PC-9 (cell line): ENCODE measurements around the gene IRF8. TPM values are rescaled to one million over a fixed set of nuclear protein-coding genes. Genes with fewer than 3 reads are reported as not detected.

ENCODE experiments used
- BruUV-seq: library from RNA; stranded (reverse); fragments of 400-500 nt; replicated peaks from 2 replicates; lab custom pipeline; 2021; lab: Mats Ljungman, UMichigan
- CTCF ChIA-PET: fragments of 300-600 bp; sonication (Branson Sonifier 250); formaldehyde crosslinking; loops from one replicate; lab custom pipeline; 2022; ENCODE audit warnings: antibody characterized with exemption; lab: Charles Lee
- POLR2A ChIA-PET: fragments of 300-600 bp; sonication (Branson Sonifier 250); formaldehyde crosslinking; loops from one replicate; lab custom pipeline; 2022; ENCODE audit warnings: antibody characterized with exemption; ENCODE audit not compliant: unreplicated experiment; lab: Charles Lee
- DNase-seq, 2 experiments: peaks; one replicate each; pipeline versions ENCODE4 v3.0.0 to v3.0.0-alpha.2; 2015 to 2022; ENCODE audit warnings: mixed read lengths in 1 of 2
- H2AFZ ChIP-seq: fragments of 200-600 bp; sonication (generic); 2 replicates; pipeline ENCODE4 v1.8.1; 2017; ENCODE audit warnings: antibody characterized with exemption
- H3F3A ChIP-seq: fragments of 200-600 bp; sonication (generic); 2 replicates; pipeline ENCODE4 v1.8.1; 2017; ENCODE audit warnings: antibody characterized with exemption, mild to moderate bottlenecking, low read depth; ENCODE audit not compliant: insufficient read depth
- H3K27ac ChIP-seq: fragments of 200-600 bp; sonication (generic); 2 replicates; pipeline ENCODE4 v1.6.1; 2016; ENCODE audit warnings: mixed run types
- H3K27me3 ChIP-seq: fragments of 200-600 bp; sonication (generic); 2 replicates; pipeline ENCODE4 v1.6.1; 2016; ENCODE audit warnings: low read depth, mixed run types; ENCODE audit not compliant: insufficient read depth
- H3K36me3 ChIP-seq: fragments of 200-600 bp; sonication (generic); 2 replicates; pipeline ENCODE4 v1.6.1; 2016; ENCODE audit warnings: low read depth, mixed run types
- H3K4me1 ChIP-seq: fragments of 200-600 bp; sonication (generic); replicated peaks from 2 replicates; pipeline ENCODE4 v1.6.1; 2016; ENCODE audit warnings: mixed run types; ENCODE audit not compliant: insufficient read depth
- H3K4me2 ChIP-seq: fragments of 200-600 bp; sonication (generic); 2 replicates; pipeline ENCODE4 v1.6.1; 2017; ENCODE audit warnings: mixed run types
- H3K4me3 ChIP-seq: fragments of 200-600 bp; sonication (generic); 2 replicates; pipeline ENCODE4 v1.6.1; 2016; ENCODE audit warnings: mixed run types
- H3K79me2 ChIP-seq: fragments of 200-600 bp; sonication (generic); 2 replicates; pipeline ENCODE4 v1.6.1; 2017; ENCODE audit warnings: low read depth, mixed run types
- H3K9me2 ChIP-seq: fragments of 200-600 bp; sonication (generic); 2 replicates; pipeline ENCODE4 v1.8.1; 2017; ENCODE audit warnings: mild to moderate bottlenecking; ENCODE audit not compliant: insufficient read depth
- H3K9me3 ChIP-seq: fragments of 200-600 bp; sonication (generic); 2 replicates; pipeline ENCODE4 v1.8.1; 2016; ENCODE audit warnings: low read depth; ENCODE audit not compliant: insufficient read depth
- H4K20me1 ChIP-seq: fragments of 200-600 bp; sonication (generic); 2 replicates; pipeline ENCODE4 v1.8.1; 2017; ENCODE audit not compliant: insufficient read depth
- CTCF ChIP-seq: fragments of 200-600 bp; sonication (generic); conservative IDR thresholded peaks from 2 replicates; pipeline ENCODE4 v1.6.1; 2017; ENCODE audit warnings: mixed run types, antibody characterized with exemption, mild to moderate bottlenecking, moderate library complexity
- EZH2 ChIP-seq: fragments of 200-600 bp; sonication (generic); IDR thresholded peaks from 2 replicates; pipeline ENCODE4 v1.8.0; 2017; ENCODE audit warnings: antibody characterized with exemption, low read depth
- intact Hi-C: fragments of 100-400 bp; cut with micrococcal nuclease; formaldehyde crosslinking; loops from one replicate; pipeline ENCODE4 v1.10.0; 2022; ENCODE audit not compliant: unreplicated experiment
- total RNA-seq: library from RNA; stranded (reverse); gene quantifications from 2 replicates; pipeline ENCODE4 v1.2.3, GENCODE V29; 2021

Gene IRF8
- total RNA-seq, 1 experiment from 2014 or later, result not detected

- peaks cover 85% of the 10 kb centered on the region for H3K27me3 ChIP-seq
- BruUV-seq, result no TSS peak
- no peaks in the 10 kb centered on the region for H3K36me3 ChIP-seq
- peaks cover 17% of the 10 kb centered on the region for H3F3A ChIP-seq
- ChIA-PET POLR2A (no interaction called here), CTCF (no interaction called here)
- no peaks in the 10 kb centered on the region for H4K20me1 ChIP-seq
- H3K4me2 ChIP-seq, result no peak overlapping the region
- peaks cover 16% of the 10 kb centered on the region for H3K4me1 ChIP-seq
- no peak for DNase-seq
- no peak overlapping the region for H3K27ac ChIP-seq
- no peaks in the 10 kb centered on the region for H3K9me3 ChIP-seq
- H2AFZ ChIP-seq, result no peak overlapping the region
- no peaks in the 10 kb centered on the region for H3K9me2 ChIP-seq
- H3K79me2 ChIP-seq, result no peaks in the 10 kb centered on the region
- intact Hi-C loops, result no loop called here
- TF ChIP-seq CTCF (no peak), EZH2 (no peak)
- no peak overlapping the region for H3K4me3 ChIP-seq
These were observed 6.2 kb upstream of the IRF8 start for GRCh38 chr16:85892760-85893159.

DNA sequence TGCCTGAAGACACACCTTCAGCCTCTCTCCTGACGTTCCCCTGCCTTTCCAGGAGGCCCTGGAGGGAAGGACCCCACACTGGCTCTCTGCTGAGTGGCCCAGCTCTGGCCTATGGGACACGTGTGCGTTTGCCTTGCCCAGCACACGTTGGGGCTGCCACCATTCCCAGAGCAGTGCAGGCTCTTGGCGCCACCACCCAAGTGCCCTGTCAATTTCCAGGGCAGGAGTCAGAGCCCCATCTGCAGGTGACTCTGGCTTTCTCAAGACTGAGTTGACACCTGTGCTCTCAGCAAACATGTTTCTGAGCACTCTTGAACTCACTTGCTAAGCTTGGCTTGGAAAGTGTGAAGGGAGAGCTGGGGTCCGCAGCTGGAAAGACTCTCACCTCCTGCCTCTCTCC, 4.7 kb upstream of the IRF8 start:
- TF ChIP-seq EZH2 (no peak), CTCF (no peak)
- peaks cover 16% of the 10 kb centered on the region for H3K4me1 ChIP-seq
- H3F3A ChIP-seq, result peaks cover 17% of the 10 kb centered on the region
- H3K4me2 ChIP-seq, result no peak overlapping the region
- POLR2A ChIA-PET, result no interaction called here
- no peak overlapping the region for H3K4me3 ChIP-seq
- intact Hi-C loops, result loop anchor here (1.0 kb wide), 1 partner anchor 73 kb away; no protein-coding TSS in a partner anchor
- no peak overlapping the region for H3K27ac ChIP-seq
- peaks cover 77% of the 10 kb centered on the region for H3K27me3 ChIP-seq
- CTCF ChIA-PET, result no interaction called here
- no peaks in the 10 kb centered on the region for H3K79me2 ChIP-seq
- BruUV-seq, result no TSS peak
- no peaks in the 10 kb centered on the region for H3K9me3 ChIP-seq
- H4K20me1 ChIP-seq, result no peaks in the 10 kb centered on the region
- H3K36me3 ChIP-seq, result no peaks in the 10 kb centered on the region
- no peak for DNase-seq
- no peaks in the 10 kb centered on the region for H3K9me2 ChIP-seq
- no peak overlapping the region for H2AFZ ChIP-seq

DNA sequence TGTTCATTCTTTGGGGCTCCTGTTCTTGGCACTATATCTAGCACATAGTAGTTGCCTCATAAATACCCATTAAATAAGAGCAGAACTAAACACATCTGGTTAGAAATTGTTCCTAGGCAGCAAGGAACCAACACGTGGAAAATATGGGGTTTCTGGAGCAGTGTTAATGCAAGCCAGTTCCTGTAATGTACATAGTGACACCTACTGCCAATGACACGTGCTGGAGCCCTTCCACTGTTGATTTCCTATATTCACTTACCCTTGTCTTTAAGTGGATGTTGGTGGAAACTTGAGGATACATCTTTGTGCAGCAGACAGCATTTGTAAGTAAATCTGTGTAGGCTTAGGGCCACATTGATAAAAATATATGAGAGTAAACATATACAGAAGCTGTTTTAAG, 1.6 kb upstream of the IRF8 start:
- CTCF ChIA-PET, result no interaction called here
- H2AFZ ChIP-seq, result no peak overlapping the region
- no peaks in the 10 kb centered on the region for H3K4me1 ChIP-seq
- no peaks in the 10 kb centered on the region for H4K20me1 ChIP-seq
- peaks cover 90% of the 10 kb centered on the region for H3K27me3 ChIP-seq
- no TSS peak for BruUV-seq
- no peaks in the 10 kb centered on the region for H3K79me2 ChIP-seq
- no peaks in the 10 kb centered on the region for H3F3A ChIP-seq
- H3K9me3 ChIP-seq, result no peaks in the 10 kb centered on the region
- no peak overlapping the region for H3K4me3 ChIP-seq
- no peak overlapping the region for H3K27ac ChIP-seq
- intact Hi-C loops, result no loop called here
- no peak for DNase-seq
- no peak overlapping the region for H3K4me2 ChIP-seq
- TF ChIP-seq CTCF (no peak), EZH2 (no peak)
- no peaks in the 10 kb centered on the region for H3K36me3 ChIP-seq
- POLR2A ChIA-PET, result no interaction called here
- no peaks in the 10 kb centered on the region for H3K9me2 ChIP-seq
